EH (cell line): ENCODE data around the gene COL19A1.
"Not testable (repeated sequence)": the region's sequence is repeated elsewhere in the genome, so short reads cannot be mapped to it uniquely, and the experiment has no call there.

Experiments used
- DNase-seq: peaks from one replicate; pipeline ENCODE4 v3.0.0-alpha.2; 2015; ENCODE audit warnings: low read depth

The COL19A1 gene

GRCh38 chr6:69965974-69966373 lies 99.6 kb downstream of the COL19A1 start:
- DNase-seq, result not testable (repeated sequence)

- no peak for DNase-seq
Measured at GRCh38 chr6:69973138-69973537, 106.8 kb downstream of the COL19A1 start.

- DNase-seq, result no peak
Measured at GRCh38 chr6:69973763-69974162, 107.4 kb downstream of the COL19A1 start.

GRCh38 chr6:69974193-69974592 lies 107.8 kb downstream of the COL19A1 start:
- peak; percentile 26 for DNase-seq

- DNase-seq, result no peak
Measured at GRCh38 chr6:69976591-69977090, 110.3 kb downstream of the COL19A1 start.

GRCh38 chr6:69980624-69981023 lies 114.3 kb downstream of the COL19A1 start:
- no peak for DNase-seq

GRCh38 chr6:69984506-69984905 lies 118.2 kb downstream of the COL19A1 start:
- DNase-seq, result no peak

- peak; percentile 9 for DNase-seq
Measured at GRCh38 chr6:69985180-69985579, 118.8 kb downstream of the COL19A1 start.

- no peak for DNase-seq
Measured at GRCh38 chr6:69987550-69987949, 121.2 kb downstream of the COL19A1 start.

- no peak for DNase-seq
Measured at GRCh38 chr6:69988458-69989126, 122.2 kb downstream of the COL19A1 start.

- DNase-seq, result peak; percentile 3
Measured at GRCh38 chr6:69994251-69994650, 127.9 kb downstream of the COL19A1 start.

GRCh38 chr6:70008189-70008588 lies 141.8 kb downstream of the COL19A1 start:
- DNase-seq, result no peak

- DNase-seq, result not testable (repeated sequence)
Measured at GRCh38 chr6:70010339-70010738, 144.0 kb downstream of the COL19A1 start.

GRCh38 chr6:70023201-70023600 lies 156.8 kb downstream of the COL19A1 start:
- DNase-seq, result not testable (repeated sequence)

- DNase-seq, result no peak
Measured at GRCh38 chr6:70028246-70028645, 161.9 kb downstream of the COL19A1 start.

GRCh38 chr6:70028926-70029325 lies 162.6 kb downstream of the COL19A1 start:
- DNase-seq, result no peak

GRCh38 chr6:70033781-70034180 lies 167.4 kb downstream of the COL19A1 start:
- DNase-seq, result no peak

GRCh38 chr6:70037445-70037844 lies 171.1 kb downstream of the COL19A1 start:
- DNase-seq, result no peak

- no peak for DNase-seq
Measured at GRCh38 chr6:70040766-70041165, 174.4 kb downstream of the COL19A1 start.

- DNase-seq, result no peak
Measured at GRCh38 chr6:70041411-70041810, 175.1 kb downstream of the COL19A1 start.

- no peak for DNase-seq
Measured at GRCh38 chr6:70045413-70045812, 179.1 kb downstream of the COL19A1 start.

GRCh38 chr6:70051197-70052124 lies 185.1 kb downstream of the COL19A1 start:
- DNase-seq, result no peak
